HUES6 (cell line): ENCODE measurements around the gene ARSA.
A peak's percentile ranks its signal among the peaks of the same experiment; 100 is the strongest.

Experiments used
- H3K27ac ChIP-seq: 2 replicates; pipeline ENCODE4 v1.7.0; 2013; ENCODE audit warnings: low read depth, mild to moderate bottlenecking, low read length, inconsistent platforms
- H3K27me3 ChIP-seq: 2 replicates; pipeline ENCODE4 v1.6.1; 2013; ENCODE audit warnings: low read length; ENCODE audit not compliant: control insufficient read depth, insufficient read depth
- H3K36me3 ChIP-seq: 2 replicates; pipeline ENCODE4 v1.6.1; 2013; ENCODE audit warnings: low read length; ENCODE audit not compliant: control insufficient read depth, insufficient read depth
- H3K4me1 ChIP-seq: 2 replicates; pipeline ENCODE4 v1.6.1; 2013; ENCODE audit warnings: low read length; ENCODE audit not compliant: control insufficient read depth, insufficient read depth
- H3K4me3 ChIP-seq: 2 replicates; pipeline ENCODE4 v1.5.1; 2013; ENCODE audit warnings: low read depth, low read length
- H3K9ac ChIP-seq: one replicate; pipeline ENCODE4 v1.6.1; 2013; ENCODE audit warnings: mild to moderate bottlenecking, low read length
- H3K9me3 ChIP-seq: 2 replicates; pipeline ENCODE4 v1.6.1; 2013; ENCODE audit warnings: low read depth, low read length; ENCODE audit not compliant: control insufficient read depth, insufficient read depth

ARSA gene

GRCh38 chr22:50627642-50628542, at the start of gene ARSA:
ARSA (minus strand) TSS chr22:50628152; CDS start chr22:50627779, 373 bp downstream.
- Histone ChIP-seq H3K9ac (peak within 1 kb of the TSS; percentile 58), H3K4me3 (peak within 1 kb of the TSS; percentile 93), H3K9me3 (no peaks in the 10 kb centered on the region), H3K4me1 (peaks cover 6% of the 10 kb centered on the region), H3K27me3 (peaks cover 6% of the 10 kb centered on the region), H3K27ac (no peak within 1 kb of the TSS), H3K36me3 (no peaks in the 10 kb centered on the region)

GRCh38 chr22:50676661-50677492, 48.9 kb upstream of the ARSA start:
- no peak overlapping the region for H3K9ac ChIP-seq
- peaks cover 41% of the 10 kb centered on the region for H3K27me3 ChIP-seq
- no peak overlapping the region for H3K4me3 ChIP-seq
- peaks cover 4% of the 10 kb centered on the region; the same call in 1 of the 2 replicates for H3K36me3 ChIP-seq
- no peak overlapping the region for H3K27ac ChIP-seq
- peaks cover 11% of the 10 kb centered on the region for H3K4me1 ChIP-seq
- peaks cover 7% of the 10 kb centered on the region; the same call in 1 of the 2 replicates for H3K9me3 ChIP-seq

- Histone ChIP-seq H3K9me3 (peaks cover 5% of the 10 kb centered on the region; the same call in 1 of the 2 replicates), H3K36me3 (peaks cover 4% of the 10 kb centered on the region; the same call in 1 of the 2 replicates), H3K27me3 (peaks cover 47% of the 10 kb centered on the region), H3K4me1 (peaks cover 11% of the 10 kb centered on the region), H3K9ac (no peak overlapping the region), H3K27ac (no peak overlapping the region), H3K4me3 (no peak overlapping the region)
Measured at GRCh38 chr22:50676180-50676636, 48.3 kb upstream of the ARSA start.

GRCh38 chr22:50675553-50676179, 47.7 kb upstream of the ARSA start:
- Histone ChIP-seq H3K27ac (no peak overlapping the region), H3K36me3 (peaks cover 4% of the 10 kb centered on the region; the same call in 1 of the 2 replicates), H3K27me3 (peaks cover 51% of the 10 kb centered on the region), H3K9me3 (no peaks in the 10 kb centered on the region), H3K4me1 (peaks cover 11% of the 10 kb centered on the region), H3K4me3 (peak overlapping the region; percentile 68), H3K9ac (no peak overlapping the region)

GRCh38 chr22:50674606-50675552, 46.9 kb upstream of the ARSA start:
- peaks cover 4% of the 10 kb centered on the region; the same call in 1 of the 2 replicates for H3K36me3 ChIP-seq
- peaks cover 55% of the 10 kb centered on the region for H3K27me3 ChIP-seq
- no peak overlapping the region for H3K9ac ChIP-seq
- no peaks in the 10 kb centered on the region for H3K9me3 ChIP-seq
- H3K4me3 ChIP-seq: peak overlapping the region; percentile 68
- no peak overlapping the region for H3K27ac ChIP-seq
- peaks cover 11% of the 10 kb centered on the region for H3K4me1 ChIP-seq

GRCh38 chr22:50674130-50674500, 46.2 kb upstream of the ARSA start:
- no peaks in the 10 kb centered on the region for H3K9me3 ChIP-seq
- peaks cover 55% of the 10 kb centered on the region for H3K27me3 ChIP-seq
- H3K36me3 ChIP-seq: no peaks in the 10 kb centered on the region
- H3K27ac ChIP-seq: no peak overlapping the region
- H3K9ac ChIP-seq: no peak overlapping the region
- H3K4me1 ChIP-seq: peaks cover 11% of the 10 kb centered on the region
- peak overlapping the region; percentile 71; the same call in 1 of the 2 replicates for H3K4me3 ChIP-seq

GRCh38 chr22:50673231-50674129, 45.5 kb upstream of the ARSA start:
- Histone ChIP-seq H3K9me3 (no peaks in the 10 kb centered on the region), H3K27ac (no peak overlapping the region), H3K27me3 (peaks cover 55% of the 10 kb centered on the region), H3K4me3 (peak overlapping the region; percentile 71), H3K4me1 (peaks cover 11% of the 10 kb centered on the region), H3K9ac (peak overlapping the region; percentile 2), H3K36me3 (no peaks in the 10 kb centered on the region)

GRCh38 chr22:50672471-50673230, 44.7 kb upstream of the ARSA start, which contains the start of gene SHANK3:
SHANK3 (plus strand) TSS chr22:50672823.
- Histone ChIP-seq H3K9ac (peak within 1 kb of the TSS; percentile 2), H3K36me3 (no peaks in the 10 kb centered on the region), H3K4me1 (peaks cover 11% of the 10 kb centered on the region), H3K9me3 (no peaks in the 10 kb centered on the region), H3K27ac (no peak within 1 kb of the TSS), H3K4me3 (peak within 1 kb of the TSS; percentile 71), H3K27me3 (peaks cover 55% of the 10 kb centered on the region)

- peaks cover 11% of the 10 kb centered on the region for H3K4me1 ChIP-seq
- H3K27ac ChIP-seq: no peak overlapping the region
- H3K36me3 ChIP-seq: no peaks in the 10 kb centered on the region
- H3K9ac ChIP-seq: no peak overlapping the region
- no peaks in the 10 kb centered on the region for H3K9me3 ChIP-seq
- H3K27me3 ChIP-seq: peaks cover 53% of the 10 kb centered on the region
- no peak overlapping the region for H3K4me3 ChIP-seq
Measured at GRCh38 chr22:50672041-50672440, 44.1 kb upstream of the ARSA start.
